HPDE6-E6E7 (cell line): ENCODE measurements around the gene ZYX.
"Not testable (repeated sequence)": the region's sequence is repeated elsewhere in the genome, so short reads cannot be mapped to it uniquely, and the experiment has no call there.

Experiments used
- DNase-seq: peaks from one replicate; pipeline ENCODE4 v3.0.0; 2011; ENCODE audit warnings: missing footprints; ENCODE audit errors: extremely low spot score

Gene ZYX

GRCh38 chr7:143417734-143418383 lies 36.7 kb downstream of the ZYX start:
- DNase-seq: no peak

- no peak for DNase-seq
Observed at GRCh38 chr7:143418681-143419458, 37.7 kb downstream of the ZYX start.

GRCh38 chr7:143419880-143420279 lies 38.7 kb downstream of the ZYX start:
- DNase-seq: no peak

GRCh38 chr7:143420624-143421023 lies 39.5 kb downstream of the ZYX start:
- not testable (repeated sequence) for DNase-seq

GRCh38 chr7:143422033-143422432 lies 40.9 kb downstream of the ZYX start:
- DNase-seq: no peak

GRCh38 chr7:143424476-143424875 lies 43.3 kb downstream of the ZYX start:
- DNase-seq: not testable (repeated sequence)

- no peak for DNase-seq
Observed at GRCh38 chr7:143426479-143427142, 45.5 kb downstream of the ZYX start.

GRCh38 chr7:143429770-143430698 lies 48.9 kb downstream of the ZYX start:
- peak; percentile 26 for DNase-seq

- DNase-seq: no peak
Observed at GRCh38 chr7:143431109-143431508, 50.0 kb downstream of the ZYX start.

- DNase-seq: no peak
Observed at GRCh38 chr7:143433759-143434158, 52.6 kb downstream of the ZYX start.

GRCh38 chr7:143434660-143435059 lies 53.5 kb downstream of the ZYX start:
- DNase-seq: no peak

GRCh38 chr7:143435266-143435665 lies 54.1 kb downstream of the ZYX start:
- DNase-seq: no peak

GRCh38 chr7:143436325-143436946 lies 55.3 kb downstream of the ZYX start:
- DNase-seq: no peak

- DNase-seq: no peak
Observed at GRCh38 chr7:143437578-143437977, 56.4 kb downstream of the ZYX start.

- no peak for DNase-seq
Observed at GRCh38 chr7:143439866-143440265, 58.7 kb downstream of the ZYX start.
